Thoracic aorta (tissue), 2 donors: Measurements from ENCODE around the gene ZDHHC24. TPM values are rescaled to one million over a fixed set of nuclear protein-coding genes. Genes with fewer than 3 reads are reported as not detected.

ENCODE experiments used
- ATAC-seq: fragments of 150-250 bp; one replicate; pipeline ENCODE4 v1.8.0; 2017; ENCODE audit warnings: low read depth; ENCODE audit not compliant: insufficient number of reproducible peaks, low FRiP score
- DNase-seq: peaks from one replicate; pipeline ENCODE4 v3.0.0-alpha.2; 2020; ENCODE audit warnings: low spot score
- H3K27ac ChIP-seq, 2 donors: fragments of 200-600 bp; sonication (generic); 1 replicate in 1 of 2; 2 replicates in 1 of 2; pipeline ENCODE4 v1.5.1; 2016; ENCODE audit warnings: mild to moderate bottlenecking in 2 of 2, moderate library complexity in 2 of 2
- H3K27me3 ChIP-seq: fragments of 200-600 bp; sonication (generic); replicated peaks from 2 replicates; pipeline ENCODE4 v1.6.0; 2016; ENCODE audit warnings: mild to moderate bottlenecking; ENCODE audit not compliant: insufficient read depth
- H3K36me3 ChIP-seq: fragments of 200-600 bp; sonication (generic); one replicate; pipeline ENCODE4 v1.5.1; 2016
- H3K4me1 ChIP-seq, 2 donors: fragments of 200-600 bp; sonication (generic); 1 replicate in 1 of 2; 2 replicates in 1 of 2; pipeline versions ENCODE4 v1.5.1 to v1.6.0; 2016; ENCODE audit warnings: low read depth in 2 of 2, mild to moderate bottlenecking in 1 of 2; ENCODE audit not compliant: control insufficient read depth in 1 of 2
- H3K4me3 ChIP-seq: fragments of 200-600 bp; sonication (generic); 2 replicates; pipeline ENCODE4 v1.5.1; 2016; ENCODE audit warnings: mild to moderate bottlenecking
- H3K9me3 ChIP-seq: fragments of 200-600 bp; sonication (generic); 2 replicates; pipeline ENCODE4 v1.5.1; 2016
- CTCF ChIP-seq: fragments of 200-600 bp; sonication (generic); IDR thresholded peaks from one replicate; pipeline ENCODE4 v1.5.1; 2019; ENCODE audit warnings: antibody characterized with exemption
- total RNA-seq, 2 donors: library from RNA; depleted of rRNA; stranded (reverse); fragments of >200 nt; gene quantifications; one replicate each; pipeline versions ENCODE4 v1.1.0 to v1.2.3, GENCODE V29; 2016

The ZDHHC24 gene
- total RNA-seq, 2 donors from 2014 or later = 10.2 to 15.7 TPM

DNA sequence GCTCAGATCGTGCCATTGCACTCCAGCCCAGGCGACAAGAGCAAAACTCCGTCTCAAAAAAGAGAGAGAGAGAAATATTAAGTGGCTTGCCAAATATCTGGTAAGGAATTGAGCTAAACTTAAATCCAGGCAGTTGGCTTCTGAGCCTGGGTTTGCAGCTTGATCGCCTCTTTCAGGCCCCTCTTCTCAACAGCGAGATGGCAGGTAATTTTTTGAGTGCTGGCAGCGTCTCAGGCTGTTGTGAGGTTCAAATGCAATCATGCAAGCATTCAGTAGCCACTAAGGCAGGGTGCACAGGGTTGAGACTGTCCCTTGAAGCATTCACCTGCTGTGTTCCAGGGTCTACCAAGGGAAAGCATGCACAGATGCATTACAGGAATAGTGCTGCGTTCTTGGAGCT, 23.2 kb upstream of the ZDHHC24 start:
- ATAC-seq (no peak), DNase-seq (no peak)
- no peak overlapping the region for H3K4me3 ChIP-seq
- no peak overlapping the region for H3K27ac ChIP-seq
- no peak for TF ChIP-seq CTCF
- no peaks in the 10 kb centered on the region for H3K9me3 ChIP-seq
- H3K27me3 ChIP-seq = no peaks in the 10 kb centered on the region
- H3K36me3 ChIP-seq = no peaks in the 10 kb centered on the region
- H3K4me1 ChIP-seq = peaks cover 4 to 15% of the 10 kb centered on the region in 2 donors

GRCh38 chr11:66568124-66568916, 22.5 kb upstream of the ZDHHC24 start, which contains the start of gene CTSF:
Gene CTSF (minus strand): TSS chr11:66568606. CDS start chr11:66568486, 120 bp downstream.
- peak within 1 kb of the TSS; percentile 50 to 57 for H3K27ac ChIP-seq
- DNase-seq (peak; percentile 45), ATAC-seq (peak; percentile 66)
- no peak for TF ChIP-seq CTCF
- H3K27me3 ChIP-seq = no peaks in the 10 kb centered on the region
- H3K4me3 ChIP-seq = peak within 1 kb of the TSS; percentile 94
- peaks cover 4 to 15% of the 10 kb centered on the region in 2 donors for H3K4me1 ChIP-seq
- H3K9me3 ChIP-seq = no peaks in the 10 kb centered on the region
- no peaks in the 10 kb centered on the region for H3K36me3 ChIP-seq

DNA sequence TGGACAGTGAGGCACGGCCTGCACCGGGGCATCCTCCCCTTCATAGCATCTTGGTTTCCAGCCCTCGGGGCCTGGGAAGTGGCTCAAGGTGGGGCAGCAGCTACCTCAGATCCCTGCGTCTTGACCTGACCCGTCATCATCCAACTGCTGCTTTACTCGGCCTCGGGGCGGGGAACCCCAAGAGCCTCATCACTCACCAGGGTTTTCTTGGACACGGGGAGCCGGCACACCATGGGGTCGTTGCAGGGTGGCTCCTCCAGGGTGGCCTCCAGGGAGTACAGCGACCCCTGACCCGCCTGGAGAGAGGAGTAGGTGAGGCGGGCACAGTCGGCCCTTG, 21.9 kb upstream of the ZDHHC24 start:
- H3K27me3 ChIP-seq = no peaks in the 10 kb centered on the region
- peaks cover 4 to 15% of the 10 kb centered on the region in 2 donors for H3K4me1 ChIP-seq
- no peaks in the 10 kb centered on the region for H3K36me3 ChIP-seq
- TF ChIP-seq CTCF = no peak
- no peaks in the 10 kb centered on the region for H3K9me3 ChIP-seq
- no peak for ATAC-seq
- peak overlapping the region; percentile 94 for H3K4me3 ChIP-seq
- no peak for DNase-seq
- peak overlapping the region; percentile 50 to 57 for H3K27ac ChIP-seq

GRCh38 chr11:66566221-66566620, 20.4 kb upstream of the ZDHHC24 start:
- Histone ChIP-seq H3K36me3 (no peaks in the 10 kb centered on the region), H3K27me3 (no peaks in the 10 kb centered on the region), H3K27ac (no peak overlapping the region), H3K4me1 (peaks cover 4 to 15% of the 10 kb centered on the region in 2 donors), H3K4me3 (no peak overlapping the region), H3K9me3 (no peaks in the 10 kb centered on the region)
- TF ChIP-seq CTCF = no peak
- ATAC-seq = no peak
- no peak for DNase-seq

- ATAC-seq = no peak
- Histone ChIP-seq H3K4me3 (no peak overlapping the region), H3K36me3 (no peaks in the 10 kb centered on the region), H3K9me3 (no peaks in the 10 kb centered on the region), H3K4me1 (peaks cover 4 to 15% of the 10 kb centered on the region in 2 donors), H3K27ac (no peak overlapping the region), H3K27me3 (no peaks in the 10 kb centered on the region)
- no peak for TF ChIP-seq CTCF
- no peak for DNase-seq
These were observed 19.1 kb upstream of the ZDHHC24 start for GRCh38 chr11:66564984-66565383.
